Gastrocnemius medialis (tissue), 4 donors: ENCODE measurements around the gene SLC33A1.

Experiments
- POLR2A ChIP-seq, 2 donors: fragments of 450-650 bp; IDR thresholded peaks; one replicate each; pipeline ENCODE4 v1.6.1; 2017; ENCODE audit warnings: antibody characterized with exemption in 2 of 2, mild to moderate bottlenecking in 2 of 2, moderate library complexity in 2 of 2
- TF ChIP-seq, protein P1 (sequence below), 5 experiments: fragments of 450-650 bp in 3 of 5; fragments of 200-600 bp in 2 of 5; sonication (generic) in 2 of 5; IDR thresholded peaks in 4 of 5; conservative IDR thresholded peaks in 1 of 5; 1 replicate in 4 of 5; 2 replicates in 1 of 5; pipeline ENCODE4 v1.5.1; 2016 to 2019; ENCODE audit warnings: antibody characterized with exemption in 5 of 5, mild to moderate bottlenecking in 3 of 5, moderate library complexity in 3 of 5

- TF ChIP-seq POLR2A (IDR thresholded peaks at IDR 0.05) = no peak
- TF ChIP-seq, protein P1, sequence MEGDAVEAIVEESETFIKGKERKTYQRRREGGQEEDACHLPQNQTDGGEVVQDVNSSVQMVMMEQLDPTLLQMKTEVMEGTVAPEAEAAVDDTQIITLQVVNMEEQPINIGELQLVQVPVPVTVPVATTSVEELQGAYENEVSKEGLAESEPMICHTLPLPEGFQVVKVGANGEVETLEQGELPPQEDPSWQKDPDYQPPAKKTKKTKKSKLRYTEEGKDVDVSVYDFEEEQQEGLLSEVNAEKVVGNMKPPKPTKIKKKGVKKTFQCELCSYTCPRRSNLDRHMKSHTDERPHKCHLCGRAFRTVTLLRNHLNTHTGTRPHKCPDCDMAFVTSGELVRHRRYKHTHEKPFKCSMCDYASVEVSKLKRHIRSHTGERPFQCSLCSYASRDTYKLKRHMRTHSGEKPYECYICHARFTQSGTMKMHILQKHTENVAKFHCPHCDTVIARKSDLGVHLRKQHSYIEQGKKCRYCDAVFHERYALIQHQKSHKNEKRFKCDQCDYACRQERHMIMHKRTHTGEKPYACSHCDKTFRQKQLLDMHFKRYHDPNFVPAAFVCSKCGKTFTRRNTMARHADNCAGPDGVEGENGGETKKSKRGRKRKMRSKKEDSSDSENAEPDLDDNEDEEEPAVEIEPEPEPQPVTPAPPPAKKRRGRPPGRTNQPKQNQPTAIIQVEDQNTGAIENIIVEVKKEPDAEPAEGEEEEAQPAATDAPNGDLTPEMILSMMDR (IDR thresholded peaks at IDR 0.05 in 4 of 5, conservative IDR thresholded peaks at IDR 0.05 in 1 of 5) = no peak
Observed at GRCh38 chr3:155772801-155773200, 81.4 kb downstream of the SLC33A1 start.
